AG04450 (cell line): ENCODE results near the gene HAUS7. TPM values are rescaled to one million over a fixed set of nuclear protein-coding genes. Genes with fewer than 3 reads are reported as not detected.

Experiments
- CTCF ChIA-PET: fragments of 300-600, 350-600 bp; formaldehyde crosslinking; extraction: SDS; loops from one replicate; lab custom pipeline; 2022; ENCODE audit warnings: antibody characterized with exemption, inconsistent platforms; lab: Charles Lee
- POLR2A ChIA-PET: fragments of 350-600 bp; formaldehyde crosslinking; extraction: SDS; loops from one replicate; lab custom pipeline; 2021; ENCODE audit warnings: antibody characterized with exemption, inconsistent platforms; lab: Yijun Ruan, JAX
- DNase-seq: peaks from one replicate; pipeline ENCODE4 v3.0.0-alpha.2; 2011; ENCODE audit warnings: low read depth, low spot score
- H3K27ac ChIP-seq: one replicate; pipeline ENCODE4 v1.5.1; 2012; ENCODE audit warnings: low read depth, low read length, control low read depth
- H3K27me3 ChIP-seq: one replicate; pipeline ENCODE4 v1.6.0; 2012; ENCODE audit warnings: low read length; ENCODE audit not compliant: control insufficient read depth, insufficient read depth
- H3K4me3 ChIP-seq: 2 replicates; pipeline ENCODE4 v1.5.1; 2011; ENCODE audit warnings: mild to moderate bottlenecking, low read depth, low read length, control low read depth
- H3K9me3 ChIP-seq: 2 replicates; pipeline ENCODE4 v1.5.1; 2012; ENCODE audit warnings: low read length; ENCODE audit not compliant: control insufficient read depth, insufficient read depth
- polyA plus RNA-seq: library from polyadenylated mRNA; depleted of rRNA; stranded (reverse); fragments of >200 nt; gene quantifications from 2 replicates; pipeline ENCODE4 v1.2.3, GENCODE V29; 2011
- TF ChIP-seq, protein P1 (sequence below): IDR thresholded peaks from 2 replicates; pipeline ENCODE4 v1.5.1; 2011; ENCODE audit warnings: low read depth, low read length, control low read depth, inconsistent platforms

The HAUS7 gene
- polyA plus RNA-seq, 1 experiment, result 13.2 TPM

DNA sequence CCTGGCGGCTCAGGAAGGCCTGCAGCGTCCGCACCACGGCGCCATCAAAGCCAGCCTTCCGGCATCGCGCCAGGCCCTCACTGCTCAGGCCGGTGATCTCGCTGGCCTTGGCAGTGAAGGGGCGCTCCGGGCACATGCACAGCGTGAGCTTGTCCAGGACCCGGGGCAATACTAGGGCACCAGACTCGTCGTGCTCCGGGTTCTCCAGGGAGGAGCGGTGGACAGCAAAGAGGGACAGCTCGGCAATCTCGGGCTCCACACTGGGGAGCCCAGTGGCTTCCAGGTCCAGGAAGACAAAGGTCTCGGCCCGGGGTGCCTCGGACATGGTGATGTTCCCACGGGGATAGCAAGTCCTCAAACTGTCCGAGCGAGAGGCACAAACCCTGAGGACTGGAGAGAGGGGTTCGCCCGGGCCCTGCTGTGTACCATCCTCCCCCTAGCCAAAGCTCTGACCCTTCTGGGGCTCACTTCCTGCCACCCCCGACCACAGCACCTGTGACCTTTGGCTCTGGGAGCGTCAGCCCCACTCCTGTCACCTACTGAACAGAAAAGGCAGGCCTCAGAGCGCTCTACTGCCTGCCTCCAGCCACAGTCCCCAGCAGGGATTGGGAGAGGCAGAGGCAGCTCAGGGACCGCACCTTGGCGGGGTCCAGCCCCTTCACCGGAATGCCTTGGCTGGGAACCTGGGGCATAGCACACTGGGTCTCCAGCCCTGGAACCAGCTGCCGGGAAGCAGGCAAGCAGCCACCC, 25.1 kb downstream of the HAUS7 start:
- H3K9me3 ChIP-seq, result no peaks in the 10 kb centered on the region
- POLR2A ChIA-PET, result no interaction called here
- no peaks in the 10 kb centered on the region for H3K27me3 ChIP-seq
- DNase-seq, result no peak
- TF ChIP-seq, protein P1, sequence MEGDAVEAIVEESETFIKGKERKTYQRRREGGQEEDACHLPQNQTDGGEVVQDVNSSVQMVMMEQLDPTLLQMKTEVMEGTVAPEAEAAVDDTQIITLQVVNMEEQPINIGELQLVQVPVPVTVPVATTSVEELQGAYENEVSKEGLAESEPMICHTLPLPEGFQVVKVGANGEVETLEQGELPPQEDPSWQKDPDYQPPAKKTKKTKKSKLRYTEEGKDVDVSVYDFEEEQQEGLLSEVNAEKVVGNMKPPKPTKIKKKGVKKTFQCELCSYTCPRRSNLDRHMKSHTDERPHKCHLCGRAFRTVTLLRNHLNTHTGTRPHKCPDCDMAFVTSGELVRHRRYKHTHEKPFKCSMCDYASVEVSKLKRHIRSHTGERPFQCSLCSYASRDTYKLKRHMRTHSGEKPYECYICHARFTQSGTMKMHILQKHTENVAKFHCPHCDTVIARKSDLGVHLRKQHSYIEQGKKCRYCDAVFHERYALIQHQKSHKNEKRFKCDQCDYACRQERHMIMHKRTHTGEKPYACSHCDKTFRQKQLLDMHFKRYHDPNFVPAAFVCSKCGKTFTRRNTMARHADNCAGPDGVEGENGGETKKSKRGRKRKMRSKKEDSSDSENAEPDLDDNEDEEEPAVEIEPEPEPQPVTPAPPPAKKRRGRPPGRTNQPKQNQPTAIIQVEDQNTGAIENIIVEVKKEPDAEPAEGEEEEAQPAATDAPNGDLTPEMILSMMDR, result no peak
- H3K4me3 ChIP-seq, result no peak overlapping the region
- CTCF ChIA-PET, result no interaction called here
- no peak overlapping the region for H3K27ac ChIP-seq

DNA sequence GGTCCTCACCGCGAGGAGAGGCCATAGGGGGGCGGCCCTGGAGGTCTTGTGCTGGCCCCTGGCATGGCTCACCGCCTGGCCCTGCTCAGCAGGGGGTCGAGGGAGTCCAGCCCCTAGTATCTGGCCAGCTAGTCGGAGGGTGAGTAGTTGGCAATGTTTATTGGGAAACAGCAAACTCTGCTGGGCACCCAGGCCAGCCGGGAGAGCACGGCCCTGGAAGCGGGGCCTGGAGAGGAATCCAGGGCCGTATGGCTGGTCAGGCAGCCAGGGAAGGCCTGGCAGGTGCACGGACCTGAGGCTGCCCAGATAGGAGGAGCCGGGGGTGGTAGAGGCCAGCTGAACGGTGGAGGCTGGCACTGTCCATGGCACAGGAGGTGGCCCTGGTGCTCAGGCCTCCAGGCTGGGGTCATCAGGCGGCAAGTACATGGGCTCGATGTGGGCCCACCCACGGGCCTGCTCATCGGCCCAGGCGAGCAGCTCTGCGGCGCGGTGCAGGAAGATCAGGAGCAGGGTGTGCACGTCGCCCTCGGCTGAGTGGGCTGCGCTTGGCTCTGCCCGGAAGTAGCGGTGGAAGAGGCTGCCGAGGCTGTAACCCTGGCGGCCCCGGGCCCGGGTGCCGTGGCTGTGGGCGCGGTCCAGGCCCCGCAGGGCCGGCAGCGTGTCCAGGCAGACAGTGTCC, 25.9 kb downstream of the HAUS7 start:
- Histone ChIP-seq H3K27me3 (no peaks in the 10 kb centered on the region), H3K9me3 (no peaks in the 10 kb centered on the region), H3K27ac (no peak overlapping the region), H3K4me3 (no peak overlapping the region)
- TF ChIP-seq, protein P1, result no peak
- ChIA-PET CTCF (no interaction called here), POLR2A (no interaction called here)
- no peak for DNase-seq

DNA sequence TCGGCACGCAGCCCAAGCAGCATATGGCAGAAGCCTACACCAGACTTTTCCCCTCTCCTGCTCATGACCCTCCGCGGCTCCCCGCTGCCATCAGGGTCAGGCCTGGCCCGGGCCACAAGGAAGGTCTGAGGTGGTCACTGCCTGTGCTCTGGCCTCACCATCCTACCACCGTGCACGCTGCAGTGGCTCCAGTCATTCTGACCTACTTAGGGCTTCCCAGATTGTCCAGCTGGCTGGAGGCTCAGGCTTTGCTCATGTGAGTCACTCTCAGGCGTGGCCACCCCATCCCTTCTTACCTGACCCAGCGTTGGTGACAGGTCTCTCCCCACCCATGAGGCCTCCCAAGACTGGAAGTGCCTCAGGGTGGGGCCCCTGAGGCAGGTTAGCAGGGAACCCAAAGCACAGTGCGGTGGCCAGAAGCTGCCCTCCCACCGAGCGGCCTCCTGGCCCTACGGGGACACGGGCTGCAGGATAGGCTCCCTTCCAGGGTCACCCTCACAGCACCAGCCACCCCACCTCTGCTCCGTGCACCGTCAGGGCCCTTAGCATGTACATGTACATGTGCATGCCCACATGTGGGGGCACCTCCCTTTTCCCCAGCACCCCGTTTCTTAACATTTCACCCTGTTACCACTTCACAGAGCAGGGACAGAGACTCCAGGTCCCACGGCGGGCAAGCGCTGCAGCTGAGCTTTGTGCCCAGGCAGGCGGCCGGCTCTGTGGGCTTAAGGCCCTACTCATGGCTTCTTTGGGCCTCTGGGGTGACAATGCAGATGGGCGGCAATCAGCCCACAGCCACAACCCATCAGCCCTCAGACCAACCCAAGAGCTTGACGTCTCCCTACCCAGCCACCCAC, 26.7 kb downstream of the HAUS7 start:
- no peaks in the 10 kb centered on the region for H3K9me3 ChIP-seq
- no peak overlapping the region for H3K27ac ChIP-seq
- H3K27me3 ChIP-seq, result no peaks in the 10 kb centered on the region
- ChIA-PET POLR2A (no interaction called here), CTCF (no interaction called here)
- H3K4me3 ChIP-seq, result no peak overlapping the region
- DNase-seq, result no peak
- TF ChIP-seq, protein P1, result no peak

DNA sequence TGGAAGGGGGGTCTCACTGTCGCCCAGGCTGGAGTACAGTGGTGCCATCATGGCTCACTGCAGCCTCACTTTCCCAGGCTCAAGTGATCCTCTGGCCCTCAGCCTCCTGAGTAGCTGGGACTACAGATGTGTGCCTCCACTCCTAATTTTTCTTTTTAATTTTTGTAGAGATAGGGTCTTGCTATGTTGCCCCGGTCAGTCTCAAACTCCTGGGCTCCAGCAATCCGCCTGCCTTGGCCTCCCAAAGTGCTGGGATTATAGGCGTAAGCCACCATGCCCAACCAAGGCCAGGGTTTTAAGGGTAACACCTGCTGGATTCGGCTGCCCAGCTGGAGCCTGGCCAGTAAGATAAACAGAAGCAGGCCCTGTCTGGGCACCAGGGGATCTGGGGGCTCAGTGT, 27.9 kb downstream of the HAUS7 start:
- H3K9me3 ChIP-seq, result no peaks in the 10 kb centered on the region
- ChIA-PET POLR2A (no interaction called here), CTCF (no interaction called here)
- no peak overlapping the region for H3K27ac ChIP-seq
- TF ChIP-seq, protein P1, result no peak
- DNase-seq, result no peak
- H3K27me3 ChIP-seq, result no peaks in the 10 kb centered on the region
- H3K4me3 ChIP-seq, result no peak overlapping the region
